K562 (cell line): ENCODE results near the gene ITPR3. TPM values are rescaled to one million over a fixed set of nuclear protein-coding genes. Genes with fewer than 3 reads are reported as not detected.

Experiments
- DPF2 ChIP-seq: fragments of 450-650 bp; IDR thresholded peaks from 2 replicates; pipeline ENCODE4 v1.6.1; 2016
- FOXM1 ChIP-seq, 2 experiments: fragments of 450-650 bp in 1 of 2; sonication (generic) in 1 of 2; formaldehyde crosslinking in 1 of 2; IDR thresholded peaks; 2 replicates each; pipeline versions ENCODE4 v1.6.1 to v1.9.0; 2017 to 2022; ENCODE audit warnings: low read depth in 2 of 2, mild to moderate bottlenecking in 2 of 2, missing genetic modification reagents in 1 of 2, moderate library complexity in 1 of 2
- HSF4 ChIP-seq: fragments of 250-450 bp; sonication (Bioruptor Pico); IDR thresholded peaks from 2 replicates; pipeline ENCODE4 v2.1.2; 2022; ENCODE audit warnings: mild to moderate bottlenecking, moderate library complexity, borderline replicate concordance
- IRF2 ChIP-seq: sonication (generic); formaldehyde crosslinking; IDR thresholded peaks from 2 replicates; pipeline ENCODE4 v1.8.1; 2022; ENCODE audit warnings: mild to moderate bottlenecking, missing genetic modification reagents
- JUNB ChIP-seq: fragments of 450-650 bp; formaldehyde crosslinking; conservative IDR thresholded peaks from 2 replicates; pipeline ENCODE4 v1.4.0; 2020; ENCODE audit warnings: mild to moderate bottlenecking
- OTX1 ChIP-seq: fragments of 450-650 bp; formaldehyde crosslinking; IDR thresholded peaks from 2 replicates; pipeline ENCODE4 v1.4.0; 2022; ENCODE audit warnings: mild to moderate bottlenecking
- RNF2 ChIP-seq: sonication (generic); IDR thresholded peaks from 2 replicates; pipeline ENCODE4 v1.6.1; 2016
- TCF3 ChIP-seq: sonication (generic); formaldehyde crosslinking; IDR thresholded peaks from 2 replicates; pipeline ENCODE4 v1.4.0; 2020; ENCODE audit warnings: mild to moderate bottlenecking, missing genetic modification reagents
- TEAD4 ChIP-seq, 2 experiments: sonication (generic) in 1 of 2; formaldehyde crosslinking in 1 of 2; IDR thresholded peaks; 2 replicates each; pipeline versions ENCODE4 v1.6.1 to v1.8.0; 2012 to 2022; ENCODE audit warnings: borderline replicate concordance in 1 of 2, inconsistent platforms in 1 of 2, low read length in 1 of 2, mild to moderate bottlenecking in 1 of 2, missing genetic modification reagents in 1 of 2
- YY1 ChIP-seq, 3 experiments: IDR thresholded peaks; 2 replicates each; pipeline ENCODE4 v1.6.1; 2011; ENCODE audit warnings: low read length in 2 of 3, mild to moderate bottlenecking in 2 of 3, moderate library complexity in 2 of 3, borderline replicate concordance in 1 of 3, control low read depth in 1 of 3, low read depth in 1 of 3; ENCODE audit not compliant: insufficient read depth in 3 of 3, insufficient replicate concordance in 2 of 3, control insufficient read depth in 1 of 3, insufficient read length in 1 of 3; ENCODE audit errors: extremely low read depth in 1 of 3
- ZBTB26 ChIP-seq: fragments of 450-650 bp; formaldehyde crosslinking; IDR thresholded peaks from 2 replicates; pipeline ENCODE4 v1.4.0; 2022; ENCODE audit warnings: missing genetic modification characterization
- ZBTB8A ChIP-seq: fragments of 450-650 bp; IDR thresholded peaks from 2 replicates; pipeline ENCODE4 v1.6.1; 2018; ENCODE audit warnings: mild to moderate bottlenecking, moderate library complexity; ENCODE audit not compliant: partially characterized antibody
- ZNF239 ChIP-seq: fragments of 250-450 bp; sonication (Bioruptor Pico); IDR thresholded peaks from 2 replicates; pipeline ENCODE4 v1.4.0; 2020; ENCODE audit warnings: mild to moderate bottlenecking
- ZNF24 ChIP-seq: fragments of 450-650 bp; IDR thresholded peaks from 2 replicates; pipeline ENCODE4 v1.6.1; 2016
- ZNF431 ChIP-seq: sonication (generic); formaldehyde crosslinking; IDR thresholded peaks from 2 replicates; pipeline ENCODE4 v1.8.0; 2022; ENCODE audit warnings: mild to moderate bottlenecking, missing genetic modification reagents
- ZNF586 ChIP-seq: fragments of 450-650 bp; formaldehyde crosslinking; conservative IDR thresholded peaks from 2 replicates; pipeline ENCODE4 v1.4.0; 2020; ENCODE audit warnings: mild to moderate bottlenecking, moderate library complexity
- ZNF592 ChIP-seq: fragments of 450-650 bp; IDR thresholded peaks from 2 replicates; pipeline ENCODE4 v1.6.1; 2017; ENCODE audit warnings: antibody characterized with exemption, mild to moderate bottlenecking
- polyA plus RNA-seq, 8 experiments: library from polyadenylated mRNA; depleted of rRNA in 4 of 8; stranded (reverse) in 5 of 8; unstranded in 3 of 8; fragments of >200 nt; fragmentation: Nextera tagmentation in 2 of 8; fragmentation: Illumina TruSeq in 1 of 8; extraction: Ambion mirVana in 2 of 8; extraction: Trizol in 1 of 8; gene quantifications; 2 replicates each; pipeline versions ENCODE4 v1.2.1 to v1.2.3, GENCODE V29; 2011 to 2014; ENCODE audit warnings: inconsistent platforms in 1 of 8, missing spikeins in 1 of 8
- total RNA-seq, 7 experiments: library from RNA; depleted of rRNA in 6 of 7; stranded (reverse); fragments of >200 nt in 6 of 7; fragmentation: Illumina TruSeq in 2 of 7; extraction: Trizol in 2 of 7; gene quantifications; 2 replicates each; pipeline versions ENCODE4 v1.2.1 to v1.2.3, GENCODE V29; 2011 to 2021; ENCODE audit warnings: low replicate concordance in 1 of 7
- TF ChIP-seq, protein P1 (sequence below): fragments of 450-650 bp; IDR thresholded peaks from 2 replicates; pipeline ENCODE4 v1.6.1; 2016; ENCODE audit warnings: mild to moderate bottlenecking
- TF ChIP-seq, protein P2 (sequence below): fragments of 250-450 bp; sonication (Bioruptor Pico); IDR thresholded peaks from 2 replicates; pipeline ENCODE4 v1.8.0; 2022; ENCODE audit warnings: moderate library complexity, mild to moderate bottlenecking, inconsistent platforms
- TF ChIP-seq, protein P3 (sequence below): fragments of 450-650 bp; IDR thresholded peaks from 2 replicates; pipeline ENCODE4 v1.6.1; 2016; ENCODE audit warnings: low read depth, mild to moderate bottlenecking, moderate library complexity

ITPR3 gene
- total and polyA plus RNA-seq, 9 of the 15 experiments (the other 6 are each of a cell fraction or from before 2014, with no cell fraction given): 0.39 to 35.7 (median 13.2) TPM

DNA sequence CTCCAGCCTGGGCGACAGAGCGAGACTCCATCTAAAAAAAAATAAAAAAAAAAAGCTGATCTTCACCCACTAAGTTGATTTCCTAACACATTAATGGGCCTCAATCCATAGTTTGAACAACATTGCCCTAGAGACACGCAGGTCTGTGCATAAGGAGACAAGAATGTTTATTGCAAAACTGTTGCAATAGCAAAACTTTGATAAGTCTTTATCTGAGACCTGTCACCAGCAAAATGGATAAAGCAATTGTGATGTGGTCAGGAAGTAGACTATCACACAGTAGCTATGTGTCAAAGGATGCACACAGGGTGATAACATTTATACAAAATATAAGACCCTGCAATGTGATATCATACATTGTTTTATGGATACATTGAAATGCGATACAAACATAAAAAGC is 4.2 kb upstream of the ITPR3 start (continued):
- no peak for TF ChIP-seq ZNF586 (CRISPR knock-in tag)
- no peak for TF ChIP-seq ZNF24
- TF ChIP-seq ZBTB8A: no peak
- no peak for TF ChIP-seq HSF4 (CRISPR knock-in tag)
- TF ChIP-seq RNF2: 0 out of 2 replicates have a peak, but pooled peaks have one; percentile 23
- TF ChIP-seq ZNF239: no peak
- TF ChIP-seq ZNF431 (CRISPR knock-in tag): no peak
- no peak for TF ChIP-seq JUNB (CRISPR knock-in tag)
- TF ChIP-seq, protein P1, sequence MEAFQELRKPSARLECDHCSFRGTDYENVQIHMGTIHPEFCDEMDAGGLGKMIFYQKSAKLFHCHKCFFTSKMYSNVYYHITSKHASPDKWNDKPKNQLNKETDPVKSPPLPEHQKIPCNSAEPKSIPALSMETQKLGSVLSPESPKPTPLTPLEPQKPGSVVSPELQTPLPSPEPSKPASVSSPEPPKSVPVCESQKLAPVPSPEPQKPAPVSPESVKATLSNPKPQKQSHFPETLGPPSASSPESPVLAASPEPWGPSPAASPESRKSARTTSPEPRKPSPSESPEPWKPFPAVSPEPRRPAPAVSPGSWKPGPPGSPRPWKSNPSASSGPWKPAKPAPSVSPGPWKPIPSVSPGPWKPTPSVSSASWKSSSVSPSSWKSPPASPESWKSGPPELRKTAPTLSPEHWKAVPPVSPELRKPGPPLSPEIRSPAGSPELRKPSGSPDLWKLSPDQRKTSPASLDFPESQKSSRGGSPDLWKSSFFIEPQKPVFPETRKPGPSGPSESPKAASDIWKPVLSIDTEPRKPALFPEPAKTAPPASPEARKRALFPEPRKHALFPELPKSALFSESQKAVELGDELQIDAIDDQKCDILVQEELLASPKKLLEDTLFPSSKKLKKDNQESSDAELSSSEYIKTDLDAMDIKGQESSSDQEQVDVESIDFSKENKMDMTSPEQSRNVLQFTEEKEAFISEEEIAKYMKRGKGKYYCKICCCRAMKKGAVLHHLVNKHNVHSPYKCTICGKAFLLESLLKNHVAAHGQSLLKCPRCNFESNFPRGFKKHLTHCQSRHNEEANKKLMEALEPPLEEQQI: no peak
- TF ChIP-seq, protein P2, sequence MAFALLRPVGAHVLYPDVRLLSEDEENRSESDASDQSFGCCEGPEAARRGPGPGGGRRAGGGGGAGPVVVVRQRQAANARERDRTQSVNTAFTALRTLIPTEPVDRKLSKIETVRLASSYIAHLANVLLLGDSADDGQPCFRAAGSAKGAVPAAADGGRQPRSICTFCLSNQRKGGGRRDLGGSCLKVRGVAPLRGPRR: no peak
- TF ChIP-seq IRF2 (CRISPR knock-in tag): no peak
- peak; percentile 75 for TF ChIP-seq TEAD4 (IDR thresholded peaks at IDR 0.05; ENCODE audit: low read length)
- TF ChIP-seq TEAD4 (CRISPR knock-in tag; IDR thresholded peaks at IDR 0.05; ENCODE audit: borderline replicate concordance): no peak
- TF ChIP-seq ZBTB26 (CRISPR knock-in tag): no peak
- TF ChIP-seq, protein P3, sequence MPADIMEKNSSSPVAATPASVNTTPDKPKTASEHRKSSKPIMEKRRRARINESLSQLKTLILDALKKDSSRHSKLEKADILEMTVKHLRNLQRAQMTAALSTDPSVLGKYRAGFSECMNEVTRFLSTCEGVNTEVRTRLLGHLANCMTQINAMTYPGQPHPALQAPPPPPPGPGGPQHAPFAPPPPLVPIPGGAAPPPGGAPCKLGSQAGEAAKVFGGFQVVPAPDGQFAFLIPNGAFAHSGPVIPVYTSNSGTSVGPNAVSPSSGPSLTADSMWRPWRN: 0 out of 2 replicates have a peak, but pooled peaks have one; percentile 20
- no peak for TF ChIP-seq OTX1 (CRISPR knock-in tag)
- TF ChIP-seq FOXM1 (IDR thresholded peaks at IDR 0.05; ENCODE audit: low read depth): 0 out of 2 replicates have a peak, but pooled peaks have one; percentile 14
- no peak for TF ChIP-seq FOXM1 (CRISPR knock-in tag; IDR thresholded peaks at IDR 0.05; ENCODE audit: low read depth)
- peak; percentile 59 for TF ChIP-seq TCF3 (CRISPR knock-in tag)
- no peak for TF ChIP-seq YY1 (IDR thresholded peaks at IDR 0.05; ENCODE audit: borderline replicate concordance in 1 of 3, control insufficient read depth in 1 of 3, extremely low read depth in 1 of 3, insufficient read depth in 3 of 3, insufficient read length in 1 of 3, insufficient replicate concordance in 2 of 3, low read depth in 1 of 3, low read length in 2 of 3)
- peak; percentile 39; the same call in 1 of the 2 replicates for TF ChIP-seq DPF2
- TF ChIP-seq ZNF592: no peak
